HL-60 (cell line): ENCODE data around the gene RPL27A.

ENCODE experiments used
- DNase-seq, 2 experiments: peaks; one replicate each; pipeline ENCODE4 v3.0.0-alpha.2; 2010 to 2020; ENCODE audit warnings: low read depth in 1 of 2, low spot score in 1 of 2
- H3K27ac ChIP-seq: fragments of 250-450 bp; sonication (Bioruptor Pico); replicated peaks from 2 replicates; pipeline ENCODE4 v1.5.1; 2020; ENCODE audit warnings: mild to moderate bottlenecking, moderate library complexity
- H3K27me3 ChIP-seq: fragments of 250-450 bp; sonication (Bioruptor Pico); 2 replicates; pipeline ENCODE4 v1.5.1; 2021; ENCODE audit warnings: mild to moderate bottlenecking, moderate library complexity; ENCODE audit not compliant: insufficient read depth, poor library complexity, severe bottlenecking
- H3K4me3 ChIP-seq: replicated peaks from 2 replicates; pipeline ENCODE4 v1.5.1; 2011; ENCODE audit warnings: mild to moderate bottlenecking, control low read depth, low read length; ENCODE audit not compliant: insufficient read depth
- CTCF ChIP-seq: IDR thresholded peaks from one replicate; pipeline ENCODE4 v1.5.1; 2011; ENCODE audit warnings: low read length, control low read depth, inconsistent platforms; ENCODE audit not compliant: insufficient read depth
- GABPA ChIP-seq: IDR thresholded peaks from 2 replicates; pipeline ENCODE4 v1.6.1; 2012; ENCODE audit warnings: low read depth
- POLR2AphosphoS5 ChIP-seq: IDR thresholded peaks from 2 replicates; pipeline ENCODE4 v1.6.1; 2012; ENCODE audit warnings: low read depth
- REST ChIP-seq: IDR thresholded peaks from 2 replicates; pipeline ENCODE4 v1.6.1; 2012; ENCODE audit warnings: low read depth; ENCODE audit not compliant: insufficient replicate concordance
- SPI1 ChIP-seq: IDR thresholded peaks from 2 replicates; pipeline ENCODE4 v1.6.1; 2012; ENCODE audit warnings: low read depth, mild to moderate bottlenecking, borderline replicate concordance

RPL27A gene

GRCh38 chr11:8706673-8707432 is 24.3 kb downstream of the RPL27A start:
- TF ChIP-seq REST: no peak
- TF ChIP-seq SPI1: no peak
- no peak overlapping the region for H3K27ac ChIP-seq
- no peak for DNase-seq
- H3K4me3 ChIP-seq: no peak overlapping the region
- no peaks in the 10 kb centered on the region for H3K27me3 ChIP-seq

GRCh38 chr11:8707541-8708191 is 25.1 kb downstream of the RPL27A start:
- Histone ChIP-seq H3K4me3 (no peak overlapping the region), H3K27me3 (no peaks in the 10 kb centered on the region), H3K27ac (no peak overlapping the region)
- DNase-seq: no peak
- no peak for TF ChIP-seq SPI1
- no peak for TF ChIP-seq POLR2AphosphoS5
- no peak for TF ChIP-seq REST
- no peak for TF ChIP-seq GABPA
- TF ChIP-seq CTCF: no peak

GRCh38 chr11:8709002-8709672 is 26.5 kb downstream of the RPL27A start:
- no peak overlapping the region for H3K27ac ChIP-seq
- no peak for DNase-seq
- no peaks in the 10 kb centered on the region for H3K27me3 ChIP-seq
- no peak overlapping the region for H3K4me3 ChIP-seq
- TF ChIP-seq POLR2AphosphoS5 (no peak), REST (no peak), GABPA (no peak), CTCF (no peak), SPI1 (no peak)
